ENCODE measurements around the gene BRPF1. TPM values are rescaled to one million over a fixed set of nuclear protein-coding genes. Genes with fewer than 3 reads are reported as not detected.

The BRPF1 gene
- total RNA-seq, 4 donors from 2014 or later = 15.6 to 35.7 (median 17.8) TPM

- TF ChIP-seq CTCF (IDR thresholded peaks at IDR 0.05) = no peak
- ATAC-seq (ENCODE audit: low FRiP score) (no peak), DNase-seq (ENCODE audit: low spot score) (no peak)
Observed at GRCh38 chr3:9687514-9687913, 44.0 kb upstream of the BRPF1 start.

- no peak for ATAC-seq (ENCODE audit: low FRiP score)
- no peak for TF ChIP-seq CTCF (IDR thresholded peaks at IDR 0.05)
- no peak for DNase-seq (ENCODE audit: low spot score)
Observed at GRCh38 chr3:9688961-9689360, 42.6 kb upstream of the BRPF1 start.

- no peak for ATAC-seq (ENCODE audit: low FRiP score)
- TF ChIP-seq CTCF (IDR thresholded peaks at IDR 0.05) = no peak
- DNase-seq (ENCODE audit: low spot score) = no peak
Observed at GRCh38 chr3:9689757-9690156, 41.8 kb upstream of the BRPF1 start.

GRCh38 chr3:9690451-9691450 is 40.8 kb upstream of the BRPF1 start:
- ATAC-seq (ENCODE audit: low FRiP score) (no peak), DNase-seq (ENCODE audit: low spot score) (no peak)
- TF ChIP-seq CTCF (IDR thresholded peaks at IDR 0.05) = no peak

- ATAC-seq (ENCODE audit: low FRiP score) = no peak
- no peak for TF ChIP-seq CTCF (IDR thresholded peaks at IDR 0.05)
- no peak for DNase-seq (ENCODE audit: low spot score)
Observed at GRCh38 chr3:9691636-9692035, 39.9 kb upstream of the BRPF1 start.

GRCh38 chr3:9692416-9692815 is 39.1 kb upstream of the BRPF1 start:
- TF ChIP-seq CTCF (IDR thresholded peaks at IDR 0.05) = no peak
- ATAC-seq (ENCODE audit: low FRiP score) (no peak), DNase-seq (ENCODE audit: low spot score) (no peak)

- TF ChIP-seq CTCF (IDR thresholded peaks at IDR 0.05) = no peak
- DNase-seq (ENCODE audit: low spot score) = no peak
- no peak for ATAC-seq (ENCODE audit: low FRiP score)
Observed at GRCh38 chr3:9695345-9695744, 36.2 kb upstream of the BRPF1 start.

Data from omental fat pad (tissue), 4 donors.